ENCODE measurements around the gene ACSS2. TPM values are rescaled to one million over a fixed set of nuclear protein-coding genes. Genes with fewer than 3 reads are reported as not detected.

ACSS2 gene
- total and polyA plus RNA-seq, 10 of the 15 experiments (the other 5 are each of a cell fraction or from before 2014, with no cell fraction given): 2.8 to 37.2 (median 24.2) TPM

DNA sequence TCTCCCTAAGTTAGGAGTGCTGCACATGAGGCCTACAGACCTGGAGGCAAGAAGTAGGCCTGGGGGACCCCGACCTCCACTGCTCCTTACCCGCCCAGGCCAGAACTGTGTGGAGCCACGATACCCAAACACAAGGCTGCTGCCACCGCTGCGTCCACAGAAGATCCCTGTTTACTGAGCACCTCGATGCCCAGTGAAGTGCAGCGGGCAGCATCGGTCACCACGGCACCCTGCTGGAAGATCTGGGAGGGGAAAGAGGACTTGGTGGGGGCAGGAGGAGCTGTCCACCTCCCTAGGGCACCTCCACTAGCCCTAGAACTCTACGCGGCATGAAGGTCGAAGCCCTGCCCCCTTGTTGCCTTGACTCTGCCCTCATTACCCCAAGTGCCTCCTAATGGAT is 13.7 kb upstream of the ACSS2 start:
- intact Hi-C loops (cut with micrococcal nuclease; ENCODE audit: unreplicated experiment): no loop called here
- H3K9ac ChIP-seq (ENCODE audit: control insufficient read depth, insufficient read depth, low read length): no peak overlapping the region
- no TSS peak for BruUV-seq (replicated peaks)
- FAIRE-seq (no peak), DNase-seq (ENCODE audit: low read depth, low spot score) (no peak), ATAC-seq (no peak)
- H3K27ac ChIP-seq (ENCODE audit: control insufficient read depth, insufficient read depth): no peak overlapping the region
- SMC1A ChIA-PET (ENCODE audit: uncharacterized antibody, unreplicated experiment): no interaction called here
- no peak overlapping the region for H2AFZ ChIP-seq (ENCODE audit: control insufficient read depth, low read depth, low read length)
- 56% methylated on average over 12 of the region's 12 CpGs for WGBS (ENCODE audit: insufficient coverage, insufficient replicate concordance, low lambda C conversion rate, missing lambda C conversion rate)
- H3K4me3 ChIP-seq: no peak overlapping the region
- no peaks in the 10 kb centered on the region for H3K27me3 ChIP-seq (replicated peaks in 1 of 2; ENCODE audit: control insufficient read depth in 2 of 2, insufficient read depth in 2 of 2, low read length in 1 of 2)
- no peaks in the 10 kb centered on the region for H3K79me2 ChIP-seq (ENCODE audit: control insufficient read depth, insufficient read depth, low read length)
- POLR2A ChIA-PET: interaction anchor here (0.6 kb wide), 2 partner anchors 14 to 135 kb away, joined by 3 read pairs; no protein-coding TSS in a partner anchor
- H4K20me1 ChIP-seq (ENCODE audit: control insufficient read depth, insufficient read depth): no peaks in the 10 kb centered on the region
- CTCF ChIA-PET: interaction anchor here (0.7 to 3.8 kb wide), 3 partner anchors 12 to 72 kb away, joined by 3 to 18 read pairs (median 3); partner anchors contain the start of gene ACSS2
- H3K4me1 ChIP-seq (ENCODE audit: control insufficient read depth, insufficient read depth, low read length): no peaks in the 10 kb centered on the region
- no peaks in the 10 kb centered on the region for H3K9me3 ChIP-seq (replicated peaks; ENCODE audit: control insufficient read depth, insufficient read depth, low read length)
- TF ChIP-seq HDAC2 (IDR thresholded peaks at IDR 0.05) (no peak), MXI1 (IDR thresholded peaks at IDR 0.05; ENCODE audit: low read depth, low read length) (no peak), CREB1 (IDR thresholded peaks at IDR 0.05; ENCODE audit: low read depth) (no peak), POLR2A (IDR thresholded peaks at IDR 0.05; ENCODE audit: low read depth, low read length) (no peak), SP1 (IDR thresholded peaks at IDR 0.05; ENCODE audit: low read depth, low read length) (no peak), FOS (IDR thresholded peaks at IDR 0.05; ENCODE audit: borderline replicate concordance, extremely low read depth, insufficient read length) (no peak), GATAD2B (conservative IDR thresholded peaks at IDR 0.05; ENCODE audit: low read depth) (no peak), EGR1 (IDR thresholded peaks at IDR 0.05; ENCODE audit: borderline replicate concordance in 1 of 2, low read depth in 2 of 2, low read length in 2 of 2) (no peak), RFX5 (IDR thresholded peaks at IDR 0.05; ENCODE audit: low read depth, low read length) (no peak), POU2F2 (IDR thresholded peaks at IDR 0.05; ENCODE audit: borderline replicate concordance, low read depth, low read length) (no peak), CBX3 (IDR thresholded peaks at IDR 0.05; ENCODE audit: borderline replicate concordance, low read depth) (no peak), MEF2B (IDR thresholded peaks at IDR 0.05; ENCODE audit: partially characterized antibody, poor library complexity, severe bottlenecking) (no peak)
- TF ChIP-seq, protein P1, sequence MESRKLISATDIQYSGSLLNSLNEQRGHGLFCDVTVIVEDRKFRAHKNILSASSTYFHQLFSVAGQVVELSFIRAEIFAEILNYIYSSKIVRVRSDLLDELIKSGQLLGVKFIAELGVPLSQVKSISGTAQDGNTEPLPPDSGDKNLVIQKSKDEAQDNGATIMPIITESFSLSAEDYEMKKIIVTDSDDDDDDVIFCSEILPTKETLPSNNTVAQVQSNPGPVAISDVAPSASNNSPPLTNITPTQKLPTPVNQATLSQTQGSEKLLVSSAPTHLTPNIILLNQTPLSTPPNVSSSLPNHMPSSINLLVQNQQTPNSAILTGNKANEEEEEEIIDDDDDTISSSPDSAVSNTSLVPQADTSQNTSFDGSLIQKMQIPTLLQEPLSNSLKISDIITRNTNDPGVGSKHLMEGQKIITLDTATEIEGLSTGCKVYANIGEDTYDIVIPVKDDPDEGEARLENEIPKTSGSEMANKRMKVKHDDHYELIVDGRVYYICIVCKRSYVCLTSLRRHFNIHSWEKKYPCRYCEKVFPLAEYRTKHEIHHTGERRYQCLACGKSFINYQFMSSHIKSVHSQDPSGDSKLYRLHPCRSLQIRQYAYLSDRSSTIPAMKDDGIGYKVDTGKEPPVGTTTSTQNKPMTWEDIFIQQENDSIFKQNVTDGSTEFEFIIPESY (IDR thresholded peaks at IDR 0.05): no peak
- TF ChIP-seq, protein P2, sequence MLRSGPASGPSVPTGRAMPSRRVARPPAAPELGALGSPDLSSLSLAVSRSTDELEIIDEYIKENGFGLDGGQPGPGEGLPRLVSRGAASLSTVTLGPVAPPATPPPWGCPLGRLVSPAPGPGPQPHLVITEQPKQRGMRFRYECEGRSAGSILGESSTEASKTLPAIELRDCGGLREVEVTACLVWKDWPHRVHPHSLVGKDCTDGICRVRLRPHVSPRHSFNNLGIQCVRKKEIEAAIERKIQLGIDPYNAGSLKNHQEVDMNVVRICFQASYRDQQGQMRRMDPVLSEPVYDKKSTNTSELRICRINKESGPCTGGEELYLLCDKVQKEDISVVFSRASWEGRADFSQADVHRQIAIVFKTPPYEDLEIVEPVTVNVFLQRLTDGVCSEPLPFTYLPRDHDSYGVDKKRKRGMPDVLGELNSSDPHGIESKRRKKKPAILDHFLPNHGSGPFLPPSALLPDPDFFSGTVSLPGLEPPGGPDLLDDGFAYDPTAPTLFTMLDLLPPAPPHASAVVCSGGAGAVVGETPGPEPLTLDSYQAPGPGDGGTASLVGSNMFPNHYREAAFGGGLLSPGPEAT (IDR thresholded peaks at IDR 0.05; ENCODE audit: low read depth): no peak
- TF ChIP-seq, protein P3, sequence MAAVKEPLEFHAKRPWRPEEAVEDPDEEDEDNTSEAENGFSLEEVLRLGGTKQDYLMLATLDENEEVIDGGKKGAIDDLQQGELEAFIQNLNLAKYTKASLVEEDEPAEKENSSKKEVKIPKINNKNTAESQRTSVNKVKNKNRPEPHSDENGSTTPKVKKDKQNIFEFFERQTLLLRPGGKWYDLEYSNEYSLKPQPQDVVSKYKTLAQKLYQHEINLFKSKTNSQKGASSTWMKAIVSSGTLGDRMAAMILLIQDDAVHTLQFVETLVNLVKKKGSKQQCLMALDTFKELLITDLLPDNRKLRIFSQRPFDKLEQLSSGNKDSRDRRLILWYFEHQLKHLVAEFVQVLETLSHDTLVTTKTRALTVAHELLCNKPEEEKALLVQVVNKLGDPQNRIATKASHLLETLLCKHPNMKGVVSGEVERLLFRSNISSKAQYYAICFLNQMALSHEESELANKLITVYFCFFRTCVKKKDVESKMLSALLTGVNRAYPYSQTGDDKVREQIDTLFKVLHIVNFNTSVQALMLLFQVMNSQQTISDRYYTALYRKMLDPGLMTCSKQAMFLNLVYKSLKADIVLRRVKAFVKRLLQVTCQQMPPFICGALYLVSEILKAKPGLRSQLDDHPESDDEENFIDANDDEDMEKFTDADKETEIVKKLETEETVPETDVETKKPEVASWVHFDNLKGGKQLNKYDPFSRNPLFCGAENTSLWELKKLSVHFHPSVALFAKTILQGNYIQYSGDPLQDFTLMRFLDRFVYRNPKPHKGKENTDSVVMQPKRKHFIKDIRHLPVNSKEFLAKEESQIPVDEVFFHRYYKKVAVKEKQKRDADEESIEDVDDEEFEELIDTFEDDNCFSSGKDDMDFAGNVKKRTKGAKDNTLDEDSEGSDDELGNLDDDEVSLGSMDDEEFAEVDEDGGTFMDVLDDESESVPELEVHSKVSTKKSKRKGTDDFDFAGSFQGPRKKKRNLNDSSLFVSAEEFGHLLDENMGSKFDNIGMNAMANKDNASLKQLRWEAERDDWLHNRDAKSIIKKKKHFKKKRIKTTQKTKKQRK (IDR thresholded peaks at IDR 0.05; ENCODE audit: low read depth, low read length): no peak
- TF ChIP-seq, protein P4, sequence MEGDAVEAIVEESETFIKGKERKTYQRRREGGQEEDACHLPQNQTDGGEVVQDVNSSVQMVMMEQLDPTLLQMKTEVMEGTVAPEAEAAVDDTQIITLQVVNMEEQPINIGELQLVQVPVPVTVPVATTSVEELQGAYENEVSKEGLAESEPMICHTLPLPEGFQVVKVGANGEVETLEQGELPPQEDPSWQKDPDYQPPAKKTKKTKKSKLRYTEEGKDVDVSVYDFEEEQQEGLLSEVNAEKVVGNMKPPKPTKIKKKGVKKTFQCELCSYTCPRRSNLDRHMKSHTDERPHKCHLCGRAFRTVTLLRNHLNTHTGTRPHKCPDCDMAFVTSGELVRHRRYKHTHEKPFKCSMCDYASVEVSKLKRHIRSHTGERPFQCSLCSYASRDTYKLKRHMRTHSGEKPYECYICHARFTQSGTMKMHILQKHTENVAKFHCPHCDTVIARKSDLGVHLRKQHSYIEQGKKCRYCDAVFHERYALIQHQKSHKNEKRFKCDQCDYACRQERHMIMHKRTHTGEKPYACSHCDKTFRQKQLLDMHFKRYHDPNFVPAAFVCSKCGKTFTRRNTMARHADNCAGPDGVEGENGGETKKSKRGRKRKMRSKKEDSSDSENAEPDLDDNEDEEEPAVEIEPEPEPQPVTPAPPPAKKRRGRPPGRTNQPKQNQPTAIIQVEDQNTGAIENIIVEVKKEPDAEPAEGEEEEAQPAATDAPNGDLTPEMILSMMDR (IDR thresholded peaks at IDR 0.05 in 2 of 3, conservative IDR thresholded peaks at IDR 0.05 in 1 of 3; ENCODE audit: control insufficient read depth in 2 of 3, extremely low read depth in 1 of 3, insufficient read depth in 1 of 3, low read depth in 3 of 3, low read length in 3 of 3): no peak
- no peaks in the 10 kb centered on the region for H3K36me3 ChIP-seq (ENCODE audit: control insufficient read depth in 2 of 2, insufficient read depth in 2 of 2, low read length in 1 of 2)
- H3K4me2 ChIP-seq (ENCODE audit: control insufficient read depth, insufficient read depth): no peak overlapping the region
- in situ Hi-C loops (cut with MboI): no loop called here
- RAD21 ChIA-PET (ENCODE audit: unreplicated experiment): no interaction called here

All from GM12878 (cell line).